Upper lobe of left lung (tissue), 4 donors: ENCODE measurements around the gene CAB39L.

ENCODE experiments used
- POLR2AphosphoS5 ChIP-seq, 2 donors: sonication (generic); formaldehyde crosslinking; IDR thresholded peaks; one replicate each; pipeline ENCODE4 v1.5.1; 2017; ENCODE audit warnings: antibody characterized with exemption in 2 of 2
- TF ChIP-seq, protein P1 (sequence below), 6 experiments: fragments of 450-650 bp in 4 of 6; fragments of 200-600 bp in 2 of 6; sonication (generic) in 2 of 6; IDR thresholded peaks; one replicate each; pipeline ENCODE4 v1.5.1; 2016 to 2019; ENCODE audit warnings: antibody characterized with exemption in 6 of 6

DNA sequence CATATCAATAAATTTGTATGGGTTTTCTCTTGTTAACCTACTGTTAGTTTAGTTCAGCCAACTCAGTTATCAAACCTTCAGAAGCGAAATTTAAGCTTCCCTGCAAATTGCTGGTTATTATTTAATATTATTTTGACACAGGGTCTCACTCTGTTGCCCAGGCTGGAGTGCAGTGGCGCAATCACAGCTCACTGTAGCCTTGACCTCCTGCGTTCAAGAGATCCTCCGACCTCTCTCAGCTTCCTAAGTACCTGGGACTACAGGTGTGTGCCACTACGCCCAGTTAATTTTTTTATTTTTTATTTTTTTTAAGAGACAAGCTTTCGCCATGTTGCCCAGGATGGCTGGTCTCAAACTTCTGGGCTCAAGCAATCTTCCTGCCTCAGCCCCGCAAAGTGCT lies 6.2 kb downstream of the CAB39L start:
- TF ChIP-seq, protein P1, sequence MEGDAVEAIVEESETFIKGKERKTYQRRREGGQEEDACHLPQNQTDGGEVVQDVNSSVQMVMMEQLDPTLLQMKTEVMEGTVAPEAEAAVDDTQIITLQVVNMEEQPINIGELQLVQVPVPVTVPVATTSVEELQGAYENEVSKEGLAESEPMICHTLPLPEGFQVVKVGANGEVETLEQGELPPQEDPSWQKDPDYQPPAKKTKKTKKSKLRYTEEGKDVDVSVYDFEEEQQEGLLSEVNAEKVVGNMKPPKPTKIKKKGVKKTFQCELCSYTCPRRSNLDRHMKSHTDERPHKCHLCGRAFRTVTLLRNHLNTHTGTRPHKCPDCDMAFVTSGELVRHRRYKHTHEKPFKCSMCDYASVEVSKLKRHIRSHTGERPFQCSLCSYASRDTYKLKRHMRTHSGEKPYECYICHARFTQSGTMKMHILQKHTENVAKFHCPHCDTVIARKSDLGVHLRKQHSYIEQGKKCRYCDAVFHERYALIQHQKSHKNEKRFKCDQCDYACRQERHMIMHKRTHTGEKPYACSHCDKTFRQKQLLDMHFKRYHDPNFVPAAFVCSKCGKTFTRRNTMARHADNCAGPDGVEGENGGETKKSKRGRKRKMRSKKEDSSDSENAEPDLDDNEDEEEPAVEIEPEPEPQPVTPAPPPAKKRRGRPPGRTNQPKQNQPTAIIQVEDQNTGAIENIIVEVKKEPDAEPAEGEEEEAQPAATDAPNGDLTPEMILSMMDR (IDR thresholded peaks at IDR 0.05), result no peak
- no peak for TF ChIP-seq POLR2AphosphoS5 (IDR thresholded peaks at IDR 0.05)
